Activated naive CD8-positive, alpha-beta T cell treated with anti-CD3 and anti-CD28 coated beads, Interleukin-2, amount 50 U/mL, for 16 hours (primary cell): ENCODE measurements around the gene KLHL17.

Experiments
- DNase-seq: peaks from one replicate; pipeline ENCODE4 v3.0.0-alpha.2; 2020; ENCODE audit warnings: low read depth, low spot score

KLHL17 gene

GRCh38 chr1:923131-923990, 37.0 kb upstream of the KLHL17 start, which contains the start of gene SAMD11:
TSS of gene SAMD11 (plus strand) at chr1:923923. CDS start at chr1:924432, 509 bp downstream.
- DNase-seq, result peak; percentile 28

DNA sequence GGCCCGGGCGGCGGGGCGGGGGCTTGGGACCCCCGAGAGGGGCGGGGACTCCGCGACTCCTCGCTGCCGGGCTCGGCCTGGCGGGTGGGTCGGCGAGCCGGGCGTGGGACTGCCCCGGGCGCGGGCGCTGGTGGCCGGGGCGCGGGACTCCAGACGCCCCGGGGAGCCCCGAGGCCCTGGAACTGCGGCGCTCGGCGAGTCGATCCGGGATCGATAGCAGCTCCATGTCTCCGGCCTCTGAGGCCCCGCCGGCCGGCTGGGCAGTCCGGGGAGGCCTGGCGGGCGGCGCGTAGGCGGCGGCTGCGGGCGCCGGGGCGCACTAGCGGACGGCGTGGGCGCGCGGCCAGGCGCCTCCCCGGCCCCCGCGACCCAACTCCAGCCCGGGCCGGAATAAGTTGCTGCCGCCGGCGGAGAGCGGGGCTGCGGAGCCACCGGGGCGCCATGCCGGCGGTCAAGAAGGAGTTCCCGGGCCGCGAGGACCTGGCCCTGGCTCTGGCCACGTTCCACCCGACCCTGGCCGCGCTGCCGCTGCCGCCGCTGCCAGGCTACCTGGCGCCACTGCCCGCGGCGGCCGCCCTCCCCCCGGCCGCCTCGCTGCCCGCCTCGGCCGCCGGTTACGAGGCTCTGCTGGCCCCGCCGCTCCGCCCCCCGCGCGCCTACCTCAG, 36.3 kb upstream of the KLHL17 start:
- no peak for DNase-seq

- DNase-seq, result no peak
These were observed 35.5 kb upstream of the KLHL17 start for GRCh38 chr1:924656-925560.

- no peak for DNase-seq
These were observed 34.6 kb upstream of the KLHL17 start for GRCh38 chr1:925561-926421.

GRCh38 chr1:927234-927633, 33.1 kb upstream of the KLHL17 start:
- DNase-seq, result no peak

DNA sequence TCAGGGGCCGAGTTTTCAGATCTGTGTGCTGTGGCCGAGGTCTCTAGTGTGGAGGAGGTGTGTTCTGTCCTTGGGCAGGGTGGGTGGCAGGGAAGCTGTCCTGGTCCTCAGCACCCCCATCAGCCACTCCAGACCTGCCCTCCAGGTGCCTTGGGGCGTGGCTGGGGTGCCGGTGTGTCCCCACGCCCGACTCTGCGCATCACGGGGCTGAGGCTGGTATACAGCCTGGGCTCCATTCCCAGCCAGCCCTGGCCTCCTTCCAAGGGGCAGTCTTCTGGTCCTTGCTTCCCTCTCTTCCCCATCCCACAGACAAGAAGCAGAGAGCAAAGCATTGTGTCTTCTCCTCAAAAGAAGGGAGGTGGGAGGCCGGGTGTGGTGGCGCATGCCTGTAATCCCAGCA, 32.6 kb upstream of the KLHL17 start:
- DNase-seq, result no peak

- DNase-seq, result no peak
These were observed 31.3 kb upstream of the KLHL17 start for GRCh38 chr1:928825-929661.

- no peak for DNase-seq
These were observed 30.4 kb upstream of the KLHL17 start for GRCh38 chr1:929712-930632.

- DNase-seq, result no peak
These were observed 29.7 kb upstream of the KLHL17 start for GRCh38 chr1:930633-931138.

DNA sequence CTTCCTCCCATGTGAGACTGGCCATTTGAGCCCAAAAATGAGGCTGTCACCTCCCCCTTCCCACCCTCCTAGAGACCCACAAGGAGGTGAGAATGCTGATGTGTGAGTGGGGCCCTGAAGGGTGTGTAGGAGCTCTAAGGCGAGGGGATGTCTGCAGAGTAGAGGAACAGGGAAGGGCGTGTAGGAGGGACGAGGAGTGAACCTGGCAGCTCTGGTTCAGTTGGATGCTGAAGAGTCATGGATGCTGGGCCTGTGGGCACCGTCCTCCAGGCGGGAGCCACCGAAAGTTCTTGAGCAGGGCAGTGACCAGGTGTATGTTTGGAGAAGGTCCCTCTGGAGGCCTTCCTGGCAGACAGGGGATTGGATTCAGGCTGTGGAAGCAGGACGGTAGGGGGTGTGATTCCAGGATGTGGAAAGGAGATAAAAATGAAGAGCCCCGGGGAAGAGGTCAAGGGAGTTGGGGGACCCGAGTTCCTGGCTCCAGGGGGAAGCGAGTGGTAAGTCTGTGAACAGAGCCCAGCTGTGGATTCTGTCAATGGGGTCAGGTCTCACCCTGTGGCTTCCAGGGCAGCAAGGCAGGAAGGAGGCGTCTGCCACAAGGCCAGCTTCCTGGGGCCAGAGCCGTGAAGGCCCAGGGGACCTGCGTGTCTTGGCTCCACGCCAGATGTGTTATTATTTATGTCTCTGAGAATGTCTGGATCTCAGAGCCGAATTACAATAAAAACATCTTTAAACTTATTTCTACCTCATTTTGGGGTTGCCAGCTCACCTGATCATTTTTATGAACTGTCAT, 28.8 kb upstream of the KLHL17 start:
- no peak for DNase-seq

DNA sequence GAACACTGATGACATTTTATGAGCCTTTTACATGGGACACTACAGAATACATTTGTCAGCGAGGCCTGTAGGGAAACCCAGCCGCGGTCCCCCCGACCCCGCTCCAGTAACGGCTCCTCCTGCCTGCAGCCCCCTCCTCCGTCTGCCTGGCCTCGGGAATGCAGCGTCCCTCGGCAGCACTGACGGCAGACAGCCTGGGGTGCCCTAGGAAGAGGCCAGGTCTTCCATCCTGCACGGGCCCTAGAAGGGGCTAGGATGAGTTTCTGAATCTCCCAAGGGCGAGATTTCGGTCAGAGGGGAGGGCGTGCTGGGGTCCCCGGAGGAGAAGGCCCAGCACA, 28.2 kb upstream of the KLHL17 start:
- DNase-seq, result no peak

GRCh38 chr1:932776-933602, 27.4 kb upstream of the KLHL17 start:
- DNase-seq, result no peak

GRCh38 chr1:933603-933940, 26.8 kb upstream of the KLHL17 start:
- no peak for DNase-seq

DNA sequence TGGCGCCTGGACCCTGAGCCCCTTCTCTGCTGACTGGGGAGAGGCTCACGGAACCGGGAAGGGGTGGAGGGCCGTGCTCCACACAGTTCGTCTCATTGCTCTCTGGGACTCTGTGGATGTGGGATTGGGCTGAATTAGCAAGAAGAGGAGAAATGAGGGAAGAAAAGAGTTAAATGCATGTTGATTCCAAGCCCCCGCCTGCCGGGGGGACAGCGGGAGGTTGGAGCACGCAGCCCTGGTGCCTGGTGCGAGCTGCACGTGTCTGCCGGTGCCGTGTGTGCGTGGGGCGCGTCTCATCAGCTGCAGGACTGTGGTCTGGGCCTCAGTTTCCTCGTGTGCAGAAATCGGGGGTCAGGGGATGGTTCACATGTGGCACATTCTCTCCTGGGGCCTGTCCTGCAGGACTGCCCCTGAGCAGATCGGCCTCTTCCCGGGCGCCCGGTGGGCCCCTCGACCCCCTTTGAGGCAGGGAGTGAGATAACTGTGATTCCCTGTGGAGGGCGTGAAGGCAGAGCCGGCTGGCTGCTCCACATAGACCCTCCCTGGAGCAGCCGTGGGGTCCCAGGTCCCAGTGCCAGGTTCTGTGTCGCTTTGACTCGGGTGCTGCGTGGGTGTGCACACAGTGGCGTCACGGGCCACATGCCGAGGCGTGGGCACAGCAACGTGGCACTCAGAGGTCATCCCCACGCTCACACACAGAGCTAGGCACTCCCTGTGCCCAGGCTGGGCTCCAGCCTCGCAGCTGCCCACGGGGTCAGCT, 25.2 kb upstream of the KLHL17 start:
- DNase-seq, result no peak

- no peak for DNase-seq
These were observed 24.6 kb upstream of the KLHL17 start for GRCh38 chr1:935751-936231.
